GM10266 (cell line): Measurements from ENCODE around the gene ENPP6.

Experiments
- DNase-seq: peaks from one replicate; pipeline ENCODE4 v3.0.0; 2012; ENCODE audit errors: extremely low spot score
- CTCF ChIP-seq: IDR thresholded peaks from 2 replicates; pipeline ENCODE4 v1.5.1; 2012; ENCODE audit warnings: mild to moderate bottlenecking, low read depth; ENCODE audit not compliant: control insufficient read depth, insufficient read depth; ENCODE audit errors: missing control alignments

Gene ENPP6

GRCh38 chr4:184112006-184112550 lies 105.6 kb downstream of the ENPP6 start:
- TF ChIP-seq CTCF: no peak
- DNase-seq: no peak

DNA sequence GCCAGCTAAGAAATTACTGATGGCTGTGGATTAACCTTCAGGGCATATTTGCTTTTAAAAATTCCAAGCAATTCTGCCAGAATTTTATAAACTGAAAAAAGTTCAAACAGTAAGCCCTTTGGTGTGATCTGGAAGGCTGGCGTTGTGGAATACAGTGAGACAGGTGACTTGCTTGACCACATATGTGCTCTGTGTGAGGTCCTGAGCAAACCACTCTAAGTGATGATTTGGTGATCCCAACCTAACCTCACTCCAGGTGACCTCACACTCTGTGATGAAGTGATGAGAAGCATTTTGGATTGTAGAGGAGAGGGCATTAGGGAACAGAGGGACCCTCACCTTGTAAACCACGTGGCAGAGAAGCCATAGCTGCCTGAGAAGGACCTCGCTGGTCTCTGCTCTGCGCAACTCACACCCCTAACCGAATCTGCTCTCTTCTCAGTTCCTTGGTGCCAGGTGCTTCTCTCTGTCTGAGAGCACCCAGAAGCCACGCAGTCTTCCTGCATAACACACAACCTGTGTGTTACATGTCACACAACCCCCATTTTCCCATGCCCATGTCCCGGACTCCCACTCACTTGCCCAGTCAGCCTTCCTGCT lies 106.3 kb downstream of the ENPP6 start:
- no peak for DNase-seq
- no peak for TF ChIP-seq CTCF

GRCh38 chr4:184110452-184111224 lies 107.0 kb downstream of the ENPP6 start:
- DNase-seq: no peak

DNA sequence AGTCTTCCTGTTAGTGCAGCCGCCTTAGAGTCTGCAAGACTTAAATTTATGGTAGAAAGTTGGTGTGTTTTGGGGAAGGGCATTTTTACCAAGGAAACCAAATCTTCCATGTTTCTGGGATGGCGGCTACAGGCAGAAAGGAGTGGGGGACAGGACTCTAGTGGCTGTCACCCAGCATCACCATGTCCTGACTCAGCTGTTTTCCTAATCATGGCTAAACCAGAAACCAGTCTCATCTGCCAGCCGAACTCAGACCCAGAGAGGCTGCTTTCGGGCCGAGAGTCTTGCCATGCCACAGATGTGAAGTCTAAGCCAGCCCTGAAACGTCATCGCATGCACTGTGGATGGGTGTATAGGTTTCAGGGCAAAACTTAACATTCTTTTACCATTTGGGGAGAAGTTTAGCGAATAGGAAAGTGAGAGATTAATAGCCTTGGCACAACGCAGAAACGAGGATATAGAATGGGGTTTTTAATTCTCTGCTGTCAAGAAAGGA lies 109.6 kb downstream of the ENPP6 start:
- no peak for TF ChIP-seq CTCF
- no peak for DNase-seq

More at GRCh38 chr4:184110452-184111224, 107.0 kb downstream of the ENPP6 start:
- TF ChIP-seq CTCF: no peak

DNA sequence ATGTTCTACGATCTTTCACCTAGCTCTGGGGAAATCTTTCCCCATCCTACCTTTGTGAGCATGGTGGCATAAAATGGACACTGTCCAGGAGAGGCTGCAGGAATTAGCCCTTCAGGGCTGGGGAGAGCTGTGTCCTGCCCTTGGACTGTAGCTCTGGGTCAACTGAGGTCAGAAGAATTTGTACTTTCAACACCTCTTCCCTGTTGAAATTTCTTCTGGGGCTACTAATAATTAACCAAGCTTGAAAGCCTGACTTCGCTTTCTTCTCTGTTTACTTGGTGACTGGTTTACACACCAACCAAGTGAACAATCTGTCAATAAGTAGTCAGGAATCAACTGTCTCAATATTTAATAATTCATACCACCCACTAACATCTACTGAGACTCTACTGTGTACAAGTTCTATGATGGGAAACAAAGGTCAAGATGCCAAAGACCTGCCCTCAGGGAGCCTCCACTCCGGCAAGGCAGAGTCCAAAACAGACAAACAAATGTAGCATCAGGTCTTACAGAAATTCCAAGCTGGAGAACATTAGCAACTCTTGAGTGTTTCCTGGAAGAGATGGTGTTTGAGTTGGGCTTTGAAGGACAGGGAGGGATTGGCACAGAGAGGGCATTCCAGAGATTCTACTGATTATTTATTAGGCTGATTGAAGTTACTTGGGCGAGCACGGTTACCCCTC lies 113.1 kb downstream of the ENPP6 start:
- no peak for DNase-seq
- no peak for TF ChIP-seq CTCF

GRCh38 chr4:184103527-184104264 lies 114.0 kb downstream of the ENPP6 start:
- TF ChIP-seq CTCF: no peak
- no peak for DNase-seq
